HEK293 (cell line): Measurements from ENCODE around the gene PTPRN2.

Experiments
- CTCF ChIA-PET: fragments of 350-600 bp; formaldehyde crosslinking; extraction: SDS; loops from one replicate; lab custom pipeline; 2021; ENCODE audit warnings: antibody characterized with exemption; lab: Yijun Ruan, JAX
- POLR2A ChIA-PET: fragments of 300-600 bp; formaldehyde crosslinking; extraction: SDS; loops from one replicate; lab custom pipeline; 2020; ENCODE audit warnings: antibody characterized with exemption, inconsistent platforms; lab: Yijun Ruan, JAX
- H3K27ac ChIP-seq: fragments of 200-500 bp; sonication (Bioruptor generic); 2 replicates; pipeline ENCODE4 v1.5.1; 2014; ENCODE audit warnings: low read depth, low read length, control low read depth, inconsistent platforms; ENCODE audit errors: extremely low read depth
- H3K36me3 ChIP-seq, 2 experiments: fragments of 200-500 bp in 1 of 2; sonication (Bioruptor generic) in 1 of 2; 1 replicate in 1 of 2; 2 replicates in 1 of 2; pipeline ENCODE4 v1.5.1; 2014 to 2017; ENCODE audit warnings: inconsistent platforms in 2 of 2, low read length in 2 of 2; ENCODE audit not compliant: control insufficient read depth in 2 of 2, insufficient read depth in 1 of 2
- H3K4me1 ChIP-seq: fragments of 200-500 bp; sonication (Bioruptor generic); 2 replicates; pipeline ENCODE4 v1.5.1; 2014; ENCODE audit warnings: mild to moderate bottlenecking, low read length, inconsistent platforms; ENCODE audit not compliant: control insufficient read depth, insufficient read depth
- H3K4me3 ChIP-seq: 2 replicates; pipeline ENCODE4 v1.5.1; 2011; ENCODE audit warnings: low read depth, mild to moderate bottlenecking, control low read depth, low read length, moderate library complexity
- H3K9me3 ChIP-seq: fragments of 200-500 bp; sonication (Bioruptor generic); 2 replicates; pipeline ENCODE4 v1.5.1; 2014; ENCODE audit warnings: low read depth, low read length, inconsistent platforms; ENCODE audit not compliant: control insufficient read depth, insufficient read depth
- BCL11A ChIP-seq: fragments of 450-650 bp; formaldehyde crosslinking; IDR thresholded peaks from 2 replicates; pipeline ENCODE4 v1.5.1; 2016; ENCODE audit warnings: low read depth, missing biosample characterization, missing genetic modification characterization
- FEZF1 ChIP-seq: fragments of 450-650 bp; formaldehyde crosslinking; IDR thresholded peaks from 2 replicates; pipeline ENCODE4 v1.5.1; 2016; ENCODE audit warnings: missing biosample characterization, missing genetic modification characterization
- ZFP3 ChIP-seq: fragments of 450-650 bp; formaldehyde crosslinking; IDR thresholded peaks from 2 replicates; pipeline ENCODE4 v1.5.1; 2016; ENCODE audit warnings: low read depth, missing biosample characterization, missing genetic modification characterization
- ZFP41 ChIP-seq: fragments of 450-650 bp; formaldehyde crosslinking; IDR thresholded peaks from 2 replicates; pipeline ENCODE4 v1.5.1; 2016; ENCODE audit warnings: missing biosample characterization, missing genetic modification characterization, borderline replicate concordance
- ZIC2 ChIP-seq: fragments of 450-650 bp; formaldehyde crosslinking; IDR thresholded peaks from 2 replicates; pipeline ENCODE4 v1.5.1; 2016; ENCODE audit warnings: missing biosample characterization, missing genetic modification characterization
- ZNF114 ChIP-seq: fragments of 450-650 bp; formaldehyde crosslinking; IDR thresholded peaks from 2 replicates; pipeline ENCODE4 v1.5.0; 2017; ENCODE audit warnings: missing biosample characterization, missing genetic modification characterization
- ZNF132 ChIP-seq: fragments of 450-650 bp; formaldehyde crosslinking; IDR thresholded peaks from 2 replicates; pipeline ENCODE4 v1.5.1; 2017; ENCODE audit warnings: missing biosample characterization, missing genetic modification characterization, borderline replicate concordance
- ZNF146 ChIP-seq: fragments of 450-650 bp; formaldehyde crosslinking; IDR thresholded peaks from 2 replicates; pipeline ENCODE4 v1.5.1; 2016; ENCODE audit warnings: missing biosample characterization, missing genetic modification characterization
- ZNF155 ChIP-seq: fragments of 450-650 bp; formaldehyde crosslinking; IDR thresholded peaks from 2 replicates; pipeline ENCODE4 v1.5.1; 2016; ENCODE audit warnings: missing biosample characterization, missing genetic modification characterization
- ZNF19 ChIP-seq: fragments of 450-650 bp; formaldehyde crosslinking; IDR thresholded peaks from 2 replicates; pipeline ENCODE4; 2016; ENCODE audit warnings: missing biosample characterization, missing genetic modification characterization, low read depth
- ZNF2 ChIP-seq: fragments of 450-650 bp; formaldehyde crosslinking; IDR thresholded peaks from 2 replicates; pipeline ENCODE4 v1.5.1; 2016; ENCODE audit warnings: missing biosample characterization, missing genetic modification characterization
- ZNF202 ChIP-seq: fragments of 450-650 bp; formaldehyde crosslinking; IDR thresholded peaks from 2 replicates; pipeline ENCODE4 v1.5.1; 2016; ENCODE audit warnings: missing biosample characterization, missing genetic modification characterization, borderline replicate concordance
- ZNF221 ChIP-seq: fragments of 450-650 bp; formaldehyde crosslinking; IDR thresholded peaks from 2 replicates; pipeline ENCODE4 v1.5.1; 2017; ENCODE audit warnings: missing biosample characterization, missing genetic modification characterization, borderline replicate concordance
- ZNF239 ChIP-seq: fragments of 450-650 bp; formaldehyde crosslinking; IDR thresholded peaks from 2 replicates; pipeline ENCODE4 v1.5.1; 2016; ENCODE audit warnings: missing biosample characterization, missing genetic modification characterization
- ZNF248 ChIP-seq: fragments of 450-650 bp; formaldehyde crosslinking; IDR thresholded peaks from 2 replicates; pipeline ENCODE4 v1.5.1; 2017; ENCODE audit warnings: missing biosample characterization, missing genetic modification characterization
- ZNF391 ChIP-seq: fragments of 450-650 bp; formaldehyde crosslinking; IDR thresholded peaks from 2 replicates; pipeline ENCODE4 v1.5.1; 2016; ENCODE audit warnings: low read depth, missing biosample characterization, missing genetic modification characterization, borderline replicate concordance
- ZNF521 ChIP-seq: fragments of 450-650 bp; formaldehyde crosslinking; IDR thresholded peaks from 2 replicates; pipeline ENCODE4 v1.5.1; 2017; ENCODE audit warnings: missing biosample characterization, mild to moderate bottlenecking, missing genetic modification characterization
- ZNF548 ChIP-seq: fragments of 450-650 bp; formaldehyde crosslinking; IDR thresholded peaks from 2 replicates; pipeline ENCODE4 v1.5.1; 2016; ENCODE audit warnings: missing biosample characterization, missing genetic modification characterization
- ZNF571 ChIP-seq: fragments of 450-650 bp; formaldehyde crosslinking; IDR thresholded peaks from 2 replicates; pipeline ENCODE4 v1.5.0; 2017; ENCODE audit warnings: missing biosample characterization, missing genetic modification characterization
- ZNF658 ChIP-seq: fragments of 450-650 bp; formaldehyde crosslinking; IDR thresholded peaks from 2 replicates; pipeline ENCODE4; 2016; ENCODE audit warnings: missing biosample characterization, missing genetic modification characterization
- ZNF660 ChIP-seq: fragments of 450-650 bp; IDR thresholded peaks from 2 replicates; pipeline ENCODE4 v1.5.1; 2018; ENCODE audit warnings: missing biosample characterization, mild to moderate bottlenecking, missing genetic modification characterization
- ZNF837 ChIP-seq: fragments of 450-650 bp; formaldehyde crosslinking; IDR thresholded peaks from 2 replicates; pipeline ENCODE4 v1.5.1; 2016; ENCODE audit warnings: missing biosample characterization, missing genetic modification characterization
- ZNF843 ChIP-seq: fragments of 450-650 bp; formaldehyde crosslinking; IDR thresholded peaks from 2 replicates; pipeline ENCODE4 v1.5.1; 2016; ENCODE audit warnings: missing biosample characterization, missing genetic modification characterization
- ZSCAN23 ChIP-seq: fragments of 450-650 bp; formaldehyde crosslinking; IDR thresholded peaks from 2 replicates; pipeline ENCODE4 v1.5.1; 2016; ENCODE audit warnings: missing biosample characterization, missing genetic modification characterization
- TF ChIP-seq, protein P1 (sequence below): fragments of 450-650 bp; formaldehyde crosslinking; IDR thresholded peaks from 2 replicates; pipeline ENCODE4 v1.5.1; 2017; ENCODE audit warnings: missing biosample characterization, missing genetic modification characterization
- TF ChIP-seq, protein P2 (sequence below): fragments of 450-650 bp; formaldehyde crosslinking; IDR thresholded peaks from 2 replicates; pipeline ENCODE4 v1.5.1; 2016; ENCODE audit warnings: missing biosample characterization, missing genetic modification characterization
- TF ChIP-seq, protein P3 (sequence below): fragments of 450-650 bp; formaldehyde crosslinking; IDR thresholded peaks from 2 replicates; pipeline ENCODE4 v1.5.1; 2016; ENCODE audit warnings: missing biosample characterization, missing genetic modification characterization

The PTPRN2 gene

DNA sequence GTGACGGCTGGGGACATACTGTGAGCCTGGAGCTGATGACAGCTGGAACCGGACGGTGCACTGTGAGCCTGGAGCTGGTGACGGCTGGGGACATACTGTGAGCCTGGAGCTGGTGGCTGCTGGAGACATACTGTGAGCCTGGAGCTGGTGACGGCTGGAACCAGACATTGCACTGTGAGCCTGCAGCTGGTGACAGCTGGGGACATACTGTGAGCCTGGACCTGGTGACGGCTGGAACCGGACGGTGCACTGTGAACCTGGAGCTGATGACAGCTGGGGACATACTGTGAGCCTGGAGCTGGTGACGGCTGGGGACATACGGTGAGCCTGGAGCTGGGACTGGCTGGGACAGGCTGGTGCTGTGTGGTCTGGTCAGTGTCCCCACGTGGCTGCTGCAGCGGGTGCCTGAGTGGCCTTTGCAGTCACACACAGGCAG is 47.9 kb downstream of the PTPRN2 start:
- Histone ChIP-seq H3K4me1 (no peaks in the 10 kb centered on the region), H3K9me3 (no peaks in the 10 kb centered on the region), H3K36me3 (no peaks in the 10 kb centered on the region), H3K4me3 (no peak overlapping the region), H3K27ac (no peak overlapping the region)
- ChIA-PET CTCF (no interaction called here), POLR2A (no interaction called here)
- TF ChIP-seq ZNF2 (tag by site-specific recombination), result no peak
- TF ChIP-seq ZNF521 (tag by site-specific recombination), result no peak
- no peak for TF ChIP-seq ZFP41
- TF ChIP-seq ZNF660 (tag by site-specific recombination), result no peak
- no peak for TF ChIP-seq ZFP3 (tag by site-specific recombination)
- TF ChIP-seq ZNF221, result no peak
- TF ChIP-seq ZNF548 (tag by site-specific recombination), result no peak
- TF ChIP-seq FEZF1, result no peak

DNA sequence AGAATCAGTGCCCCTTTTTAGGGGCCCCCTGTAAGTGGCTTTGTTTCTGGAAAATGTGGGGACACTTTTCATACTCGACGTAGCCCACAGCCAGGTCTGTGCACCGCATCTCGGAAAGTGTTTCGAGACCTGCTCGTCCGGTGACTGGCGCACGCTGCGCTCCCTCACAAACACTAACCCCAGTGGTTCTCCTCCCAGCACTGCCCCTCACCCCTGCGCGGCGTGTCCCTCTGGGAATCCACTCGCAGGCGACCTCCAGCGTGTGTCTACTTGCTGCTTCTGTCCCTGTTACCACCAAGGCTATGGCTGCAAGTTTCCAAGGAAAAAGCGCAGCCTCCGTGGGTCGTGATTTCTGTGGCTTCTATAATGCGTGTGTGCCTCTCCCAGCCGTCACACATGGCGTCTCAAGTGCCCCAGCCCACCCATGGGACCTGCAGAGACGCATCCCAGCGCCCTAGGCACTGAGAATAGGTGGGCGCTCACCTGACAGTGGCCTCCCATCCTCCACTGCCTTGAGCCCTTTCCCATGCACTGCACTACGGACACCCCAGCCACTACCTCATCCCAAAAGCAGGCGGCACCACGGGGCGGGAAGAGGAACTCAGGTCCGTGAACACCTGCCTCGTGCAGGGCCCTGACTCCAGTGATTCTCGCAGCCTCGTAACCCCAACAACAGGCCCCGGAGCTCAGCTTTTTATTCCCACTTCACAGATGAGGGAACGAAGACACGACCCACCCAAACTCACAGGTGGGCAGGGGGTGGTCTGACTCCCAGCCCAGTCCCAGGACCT is 49.3 kb downstream of the PTPRN2 start:
- H3K4me1 ChIP-seq, result no peaks in the 10 kb centered on the region
- no peak overlapping the region for H3K27ac ChIP-seq
- H3K4me3 ChIP-seq, result no peak overlapping the region
- POLR2A ChIA-PET, result no interaction called here
- no peaks in the 10 kb centered on the region for H3K9me3 ChIP-seq
- no peaks in the 10 kb centered on the region for H3K36me3 ChIP-seq
- CTCF ChIA-PET, result no interaction called here
- no peak for TF ChIP-seq ZNF658
- no peak for TF ChIP-seq ZNF155 (tag by site-specific recombination)
- TF ChIP-seq ZNF239 (tag by site-specific recombination), result no peak
- TF ChIP-seq, protein P1, sequence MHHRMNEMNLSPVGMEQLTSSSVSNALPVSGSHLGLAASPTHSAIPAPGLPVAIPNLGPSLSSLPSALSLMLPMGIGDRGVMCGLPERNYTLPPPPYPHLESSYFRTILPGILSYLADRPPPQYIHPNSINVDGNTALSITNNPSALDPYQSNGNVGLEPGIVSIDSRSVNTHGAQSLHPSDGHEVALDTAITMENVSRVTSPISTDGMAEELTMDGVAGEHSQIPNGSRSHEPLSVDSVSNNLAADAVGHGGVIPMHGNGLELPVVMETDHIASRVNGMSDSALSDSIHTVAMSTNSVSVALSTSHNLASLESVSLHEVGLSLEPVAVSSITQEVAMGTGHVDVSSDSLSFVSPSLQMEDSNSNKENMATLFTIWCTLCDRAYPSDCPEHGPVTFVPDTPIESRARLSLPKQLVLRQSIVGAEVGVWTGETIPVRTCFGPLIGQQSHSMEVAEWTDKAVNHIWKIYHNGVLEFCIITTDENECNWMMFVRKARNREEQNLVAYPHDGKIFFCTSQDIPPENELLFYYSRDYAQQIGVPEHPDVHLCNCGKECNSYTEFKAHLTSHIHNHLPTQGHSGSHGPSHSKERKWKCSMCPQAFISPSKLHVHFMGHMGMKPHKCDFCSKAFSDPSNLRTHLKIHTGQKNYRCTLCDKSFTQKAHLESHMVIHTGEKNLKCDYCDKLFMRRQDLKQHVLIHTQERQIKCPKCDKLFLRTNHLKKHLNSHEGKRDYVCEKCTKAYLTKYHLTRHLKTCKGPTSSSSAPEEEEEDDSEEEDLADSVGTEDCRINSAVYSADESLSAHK (tag by site-specific recombination), result no peak
- no peak for TF ChIP-seq ZNF132 (tag by site-specific recombination)
- TF ChIP-seq ZNF202 (tag by site-specific recombination), result no peak
- no peak for TF ChIP-seq ZSCAN23 (tag by site-specific recombination)
- TF ChIP-seq BCL11A (tag by site-specific recombination), result no peak
- TF ChIP-seq ZNF248 (tag by site-specific recombination), result no peak
- no peak for TF ChIP-seq ZIC2 (tag by site-specific recombination)
- no peak for TF ChIP-seq ZNF843 (tag by site-specific recombination)

DNA sequence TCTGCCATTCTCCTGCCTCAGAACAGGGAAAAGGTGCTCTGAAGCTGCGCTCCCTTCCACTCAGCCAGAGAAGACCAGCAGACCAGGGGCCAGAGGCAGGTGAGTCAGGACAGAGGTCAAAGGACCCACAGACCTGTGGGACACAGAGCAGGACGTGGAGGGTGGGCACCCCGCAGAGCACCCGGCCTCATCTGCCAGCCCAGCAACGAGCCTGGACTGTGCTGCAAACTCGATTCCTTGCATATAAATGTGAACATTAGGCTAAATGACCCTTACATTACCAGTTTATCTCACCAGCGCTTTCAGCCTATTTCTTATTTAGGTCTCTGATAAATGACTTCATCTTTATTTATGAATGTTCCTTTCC is 50.1 kb downstream of the PTPRN2 start:
- ChIA-PET POLR2A (no interaction called here), CTCF (no interaction called here)
- no peak overlapping the region for H3K27ac ChIP-seq
- no peaks in the 10 kb centered on the region for H3K4me1 ChIP-seq
- no peaks in the 10 kb centered on the region for H3K36me3 ChIP-seq
- H3K9me3 ChIP-seq, result no peaks in the 10 kb centered on the region
- H3K4me3 ChIP-seq, result no peak overlapping the region
- TF ChIP-seq ZNF837 (tag by site-specific recombination), result no peak
- TF ChIP-seq, protein P2, sequence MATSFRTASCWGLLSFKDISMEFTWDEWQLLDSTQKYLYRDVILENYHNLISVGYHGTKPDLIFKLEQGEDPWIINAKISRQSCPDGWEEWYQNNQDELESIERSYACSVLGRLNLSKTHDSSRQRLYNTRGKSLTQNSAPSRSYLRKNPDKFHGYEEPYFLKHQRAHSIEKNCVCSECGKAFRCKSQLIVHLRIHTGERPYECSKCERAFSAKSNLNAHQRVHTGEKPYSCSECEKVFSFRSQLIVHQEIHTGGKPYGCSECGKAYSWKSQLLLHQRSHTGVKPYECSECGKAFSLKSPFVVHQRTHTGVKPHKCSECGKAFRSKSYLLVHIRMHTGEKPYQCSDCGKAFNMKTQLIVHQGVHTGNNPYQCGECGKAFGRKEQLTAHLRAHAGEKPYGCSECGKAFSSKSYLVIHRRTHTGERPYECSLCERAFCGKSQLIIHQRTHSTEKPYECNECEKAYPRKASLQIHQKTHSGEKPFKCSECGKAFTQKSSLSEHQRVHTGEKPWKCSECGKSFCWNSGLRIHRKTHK (tag by site-specific recombination), result no peak
- TF ChIP-seq ZNF19 (tag by site-specific recombination), result no peak
- no peak for TF ChIP-seq ZNF571 (tag by site-specific recombination)
- TF ChIP-seq, protein P3, sequence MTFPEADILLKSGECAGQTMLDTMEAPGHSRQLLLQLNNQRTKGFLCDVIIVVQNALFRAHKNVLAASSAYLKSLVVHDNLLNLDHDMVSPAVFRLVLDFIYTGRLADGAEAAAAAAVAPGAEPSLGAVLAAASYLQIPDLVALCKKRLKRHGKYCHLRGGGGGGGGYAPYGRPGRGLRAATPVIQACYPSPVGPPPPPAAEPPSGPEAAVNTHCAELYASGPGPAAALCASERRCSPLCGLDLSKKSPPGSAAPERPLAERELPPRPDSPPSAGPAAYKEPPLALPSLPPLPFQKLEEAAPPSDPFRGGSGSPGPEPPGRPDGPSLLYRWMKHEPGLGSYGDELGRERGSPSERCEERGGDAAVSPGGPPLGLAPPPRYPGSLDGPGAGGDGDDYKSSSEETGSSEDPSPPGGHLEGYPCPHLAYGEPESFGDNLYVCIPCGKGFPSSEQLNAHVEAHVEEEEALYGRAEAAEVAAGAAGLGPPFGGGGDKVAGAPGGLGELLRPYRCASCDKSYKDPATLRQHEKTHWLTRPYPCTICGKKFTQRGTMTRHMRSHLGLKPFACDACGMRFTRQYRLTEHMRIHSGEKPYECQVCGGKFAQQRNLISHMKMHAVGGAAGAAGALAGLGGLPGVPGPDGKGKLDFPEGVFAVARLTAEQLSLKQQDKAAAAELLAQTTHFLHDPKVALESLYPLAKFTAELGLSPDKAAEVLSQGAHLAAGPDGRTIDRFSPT (tag by site-specific recombination), result no peak
- no peak for TF ChIP-seq ZNF146
- TF ChIP-seq ZNF391 (tag by site-specific recombination), result no peak
- TF ChIP-seq ZNF114 (tag by site-specific recombination), result no peak
